GM12891 (cell line): ENCODE data around the gene RPS6KA1.

Experiments used
- DNase-seq: peaks from one replicate; pipeline ENCODE4 v3.0.0; 2011; ENCODE audit warnings: low spot score; ENCODE audit not compliant: insufficient read length
- FAIRE-seq: peaks from 2 replicates; lab custom pipeline; 2011; peaks lifted over from hg19 to GRCh38; lab: Jason Lieb, UNC
- PAX5 ChIP-seq: IDR thresholded peaks from 2 replicates; pipeline ENCODE4 v1.6.1; 2011; ENCODE audit warnings: low read length, moderate library complexity, mild to moderate bottlenecking; ENCODE audit not compliant: insufficient read depth, severe bottlenecking
- POLR2A ChIP-seq: IDR thresholded peaks from 2 replicates; pipeline ENCODE4 v1.6.1; 2011; ENCODE audit warnings: low read depth, low read length, control low read depth
- POLR2AphosphoS5 ChIP-seq: IDR thresholded peaks from 2 replicates; pipeline ENCODE4 v1.6.1; 2011; ENCODE audit warnings: low read depth, low read length, control low read depth
- POU2F2 ChIP-seq: IDR thresholded peaks from 2 replicates; pipeline ENCODE4 v1.6.1; 2011; ENCODE audit warnings: low read depth, mild to moderate bottlenecking, control low read depth, low read length, moderate library complexity
- SPI1 ChIP-seq: IDR thresholded peaks from 2 replicates; pipeline ENCODE4 v1.6.1; 2011; ENCODE audit warnings: low read depth, low read length, control low read depth
- TAF1 ChIP-seq: IDR thresholded peaks from 2 replicates; pipeline ENCODE4 v1.6.1; 2011; ENCODE audit warnings: low read depth, low read length, control low read depth

The RPS6KA1 gene

DNA sequence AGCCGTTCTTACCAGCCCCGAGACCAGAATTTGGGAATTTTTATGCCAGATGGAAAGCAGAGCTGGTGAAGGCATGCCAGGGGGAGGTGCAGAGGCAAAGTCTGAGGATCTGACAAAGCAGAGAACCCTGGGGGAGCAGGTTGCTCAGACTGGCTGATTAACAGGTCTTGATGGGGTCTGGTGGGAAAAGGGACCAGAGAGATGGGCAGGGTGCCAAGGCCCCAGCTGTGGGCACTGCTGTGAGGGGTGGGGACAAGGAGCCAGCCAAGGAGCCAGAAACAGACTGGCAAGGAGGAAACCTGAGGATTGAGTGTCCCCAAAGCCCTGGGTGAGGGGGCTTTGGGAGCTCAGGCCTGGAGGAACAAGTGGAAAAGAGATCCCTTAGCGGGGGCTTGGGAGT is 21.4 kb downstream of the RPS6KA1 start:
- FAIRE-seq (no peak), DNase-seq (no peak)
- TF ChIP-seq TAF1 (no peak), POLR2A (no peak), POU2F2 (no peak)

DNA sequence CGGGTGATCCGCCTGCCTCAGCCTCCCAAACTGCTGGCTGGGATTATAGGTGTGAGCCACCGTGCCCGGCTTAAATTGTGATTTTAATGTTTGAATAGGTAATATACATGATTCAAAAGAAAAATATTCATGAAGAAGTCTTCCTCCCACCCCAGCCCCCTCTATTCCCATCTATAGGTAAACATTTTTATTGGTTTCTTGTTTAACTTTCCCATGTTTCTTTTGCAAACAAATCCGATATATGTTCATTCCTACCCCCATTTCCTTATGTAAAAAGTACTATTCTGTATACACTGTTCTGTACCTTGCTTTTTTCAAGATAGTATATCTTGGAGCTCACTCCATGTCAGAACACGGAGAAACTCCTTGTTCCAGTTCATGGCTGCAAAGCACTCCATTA is 23.2 kb downstream of the RPS6KA1 start:
- DNase-seq, result no peak
- FAIRE-seq, result no peak
- TF ChIP-seq SPI1 (no peak), POU2F2 (no peak), PAX5 (no peak), POLR2AphosphoS5 (no peak), TAF1 (no peak), POLR2A (no peak)

DNA sequence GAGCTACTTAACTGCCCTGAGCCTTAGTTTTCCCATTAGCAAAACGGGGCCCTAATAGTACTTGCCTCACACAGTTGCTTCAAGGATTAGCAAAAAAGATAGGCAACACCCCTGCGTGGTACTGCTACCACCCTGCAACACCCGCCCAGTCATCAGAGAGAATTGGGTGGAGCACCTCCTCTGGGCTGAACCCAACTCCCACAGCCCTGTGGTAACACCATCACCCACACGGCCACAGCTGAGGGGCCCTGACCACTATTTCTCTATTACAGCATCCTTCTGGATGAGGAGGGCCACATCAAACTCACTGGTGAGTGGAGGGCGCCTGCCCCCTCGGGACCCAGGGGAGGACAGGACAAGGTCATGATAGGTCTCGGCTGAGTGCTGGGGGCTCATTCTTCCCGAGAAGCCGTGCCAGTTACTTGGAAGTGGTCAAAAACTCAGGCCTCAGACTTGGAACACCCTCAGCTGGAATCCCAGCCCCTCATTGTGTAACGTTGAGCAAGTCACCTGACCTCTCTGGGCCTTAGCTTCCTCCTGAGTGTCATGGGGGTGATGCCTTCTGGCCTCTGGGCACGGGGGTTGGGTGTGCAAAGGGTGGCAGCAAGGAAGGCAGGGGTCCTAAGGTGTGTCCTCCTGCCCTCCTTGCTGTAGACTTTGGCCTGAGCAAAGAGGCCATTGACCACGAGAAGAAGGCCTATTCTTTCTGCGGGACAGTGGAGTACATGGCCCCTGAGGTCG is 24.6 kb downstream of the RPS6KA1 start:
- TF ChIP-seq POLR2A (no peak), PAX5 (no peak), POLR2AphosphoS5 (no peak), POU2F2 (no peak), SPI1 (no peak), TAF1 (no peak)
- no peak for DNase-seq
- FAIRE-seq, result no peak

DNA sequence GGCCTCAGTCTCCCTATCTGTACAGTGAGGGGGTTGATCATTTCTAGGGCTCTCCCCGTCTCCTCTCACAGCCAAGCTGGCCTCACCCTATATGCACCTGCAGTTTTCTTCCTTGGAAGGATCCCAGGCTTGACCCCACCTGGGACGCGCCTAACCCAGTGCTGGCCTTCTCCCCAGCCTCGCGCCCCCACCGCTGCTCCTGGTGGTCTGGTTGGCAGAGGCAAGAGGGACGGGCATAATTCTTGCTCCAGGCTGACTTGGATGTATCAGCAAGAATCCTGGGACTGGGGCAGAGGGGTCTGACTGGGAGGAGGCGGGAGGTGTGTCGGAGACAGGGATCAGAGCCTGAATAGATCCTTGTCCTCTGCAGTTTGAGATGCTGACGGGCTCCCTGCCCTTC is 25.2 kb downstream of the RPS6KA1 start:
- FAIRE-seq (no peak), DNase-seq (no peak)
- TF ChIP-seq POLR2A, result no peak
- TF ChIP-seq POU2F2, result no peak
- TF ChIP-seq POLR2AphosphoS5, result no peak
- no peak for TF ChIP-seq PAX5
- TF ChIP-seq TAF1, result no peak
- TF ChIP-seq SPI1, result no peak

DNA sequence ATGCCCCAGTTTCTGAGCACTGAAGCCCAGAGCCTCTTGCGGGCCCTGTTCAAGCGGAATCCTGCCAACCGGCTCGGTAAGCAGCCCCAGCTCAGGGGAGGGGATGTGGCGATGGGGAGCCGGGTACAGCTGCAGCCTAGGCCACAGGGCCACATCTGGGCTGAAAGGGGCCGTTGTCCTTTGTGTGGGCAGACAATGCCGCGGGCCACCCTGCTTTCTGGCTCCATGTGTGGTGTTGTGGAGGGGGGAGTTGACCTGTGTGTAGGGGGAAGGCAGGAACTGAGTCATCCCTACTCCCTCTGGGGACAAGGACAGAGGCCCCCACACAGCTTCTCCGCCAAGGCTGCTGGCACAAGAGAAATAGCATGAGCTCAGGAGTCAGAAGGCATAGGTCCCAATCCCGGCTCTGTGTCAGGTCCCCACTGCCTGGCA is 26.0 kb downstream of the RPS6KA1 start:
- FAIRE-seq, result no peak
- DNase-seq, result no peak
- TF ChIP-seq POU2F2 (no peak), POLR2A (no peak)

DNA sequence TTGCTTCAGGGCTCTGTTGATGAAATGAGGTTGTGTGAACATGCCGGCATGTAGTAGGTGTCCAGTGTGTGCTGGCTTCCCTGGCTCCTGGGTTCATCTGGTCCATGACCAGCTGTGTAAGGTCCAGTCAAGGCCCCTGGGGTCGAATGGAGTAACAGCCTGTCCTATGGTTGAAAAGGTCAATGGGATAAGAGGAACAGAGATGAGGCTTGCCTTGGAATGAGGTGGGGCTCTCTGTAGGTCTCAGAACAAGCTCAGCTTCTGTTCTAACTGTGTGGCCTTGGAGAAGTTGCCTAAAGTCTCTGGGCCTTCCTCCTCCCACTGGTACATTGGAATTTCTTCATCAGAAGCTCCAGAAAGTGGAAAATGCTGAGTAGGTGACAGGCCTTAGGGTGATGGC is 26.6 kb downstream of the RPS6KA1 start:
- no peak for FAIRE-seq
- no peak for DNase-seq
- TF ChIP-seq SPI1 (no peak), POLR2A (0 out of 2 replicates have a peak, but pooled peaks have one; percentile 27)

DNA sequence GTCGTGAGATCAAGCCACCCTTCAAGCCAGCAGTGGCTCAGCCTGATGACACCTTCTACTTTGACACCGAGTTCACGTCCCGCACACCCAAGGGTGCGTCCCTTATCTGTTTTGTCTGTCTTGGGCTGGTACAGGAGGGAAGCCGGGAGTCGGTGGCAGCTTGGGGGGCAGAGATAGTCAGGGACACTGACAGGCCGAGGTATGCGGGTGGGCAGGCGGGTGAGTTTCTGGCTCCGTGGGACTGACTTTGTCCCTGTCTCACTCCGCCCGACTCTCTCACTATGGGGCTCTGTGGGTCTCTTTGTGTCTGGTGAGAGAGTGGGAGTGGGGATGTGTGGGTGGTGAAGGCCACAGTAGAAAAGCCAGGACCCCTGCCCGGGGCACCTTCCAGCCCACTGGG is 27.4 kb downstream of the RPS6KA1 start:
- FAIRE-seq (no peak), DNase-seq (no peak)
- no peak for TF ChIP-seq PAX5
- no peak for TF ChIP-seq POLR2A
- TF ChIP-seq SPI1, result no peak
- TF ChIP-seq POU2F2, result no peak
- no peak for TF ChIP-seq TAF1
- no peak for TF ChIP-seq POLR2AphosphoS5

DNA sequence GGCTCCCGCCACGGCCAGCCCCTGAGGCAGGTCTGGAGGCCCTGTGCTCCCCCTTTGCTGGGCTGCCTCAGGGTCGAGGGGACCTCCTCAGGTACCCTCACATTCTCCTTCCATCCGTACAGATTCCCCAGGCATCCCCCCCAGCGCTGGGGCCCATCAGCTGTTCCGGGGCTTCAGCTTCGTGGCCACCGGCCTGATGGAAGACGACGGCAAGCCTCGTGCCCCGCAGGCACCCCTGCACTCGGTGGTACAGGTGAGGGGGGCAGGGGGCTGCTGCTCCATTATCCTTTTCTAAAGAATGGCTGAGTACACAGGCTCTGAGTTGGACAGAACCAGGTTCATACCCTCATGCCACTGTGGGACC is 29.1 kb downstream of the RPS6KA1 start:
- TF ChIP-seq TAF1, result no peak
- TF ChIP-seq PAX5, result no peak
- no peak for TF ChIP-seq POLR2AphosphoS5
- TF ChIP-seq SPI1, result no peak
- TF ChIP-seq POU2F2, result no peak
- no peak for TF ChIP-seq POLR2A
- DNase-seq (no peak), FAIRE-seq (no peak)

DNA sequence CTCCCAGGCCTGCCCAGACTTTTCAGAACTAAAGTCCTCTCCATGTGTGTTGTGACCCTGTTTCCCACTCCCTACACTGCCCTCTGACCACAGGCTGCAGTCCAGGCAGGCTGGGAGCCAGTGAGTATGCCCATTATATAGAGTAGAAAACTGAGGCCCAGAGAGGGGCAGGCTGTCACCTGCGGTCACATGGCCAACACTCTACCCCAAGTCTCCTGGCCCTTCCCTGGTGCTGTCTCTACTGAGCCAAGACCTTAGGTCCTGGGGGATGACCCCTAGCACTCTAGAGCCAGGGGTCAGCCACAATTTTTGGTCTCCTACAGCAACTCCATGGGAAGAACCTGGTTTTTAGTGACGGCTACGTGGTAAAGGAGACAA is 30.8 kb downstream of the RPS6KA1 start:
- TF ChIP-seq TAF1 (no peak), PAX5 (no peak), POU2F2 (no peak), POLR2A (no peak), SPI1 (no peak), POLR2AphosphoS5 (no peak)
- FAIRE-seq, result no peak

DNA sequence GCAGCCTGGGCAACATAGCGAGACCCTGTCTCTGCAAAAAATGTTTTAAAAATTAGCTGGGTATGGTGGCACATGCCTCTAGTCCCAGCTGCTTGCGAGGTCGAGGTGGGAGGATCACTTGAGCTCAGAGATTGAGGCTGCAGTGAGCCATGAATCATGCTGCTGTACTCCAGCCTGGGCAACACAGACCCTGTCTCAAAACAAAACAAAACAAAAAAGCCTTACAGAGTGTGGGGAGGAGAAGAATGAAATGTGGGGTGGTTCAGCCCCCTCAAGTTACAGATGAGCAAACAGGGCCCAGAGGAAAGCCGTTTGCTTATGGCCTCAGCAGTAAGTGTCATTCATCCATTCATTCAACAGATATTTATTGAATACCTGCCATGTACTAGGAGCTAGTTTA is 40.7 kb downstream of the RPS6KA1 start:
- TF ChIP-seq PAX5, result no peak
- no peak for TF ChIP-seq POU2F2
- TF ChIP-seq SPI1, result no peak
- TF ChIP-seq POLR2A, result no peak
- TF ChIP-seq TAF1, result no peak
- no peak for TF ChIP-seq POLR2AphosphoS5
- DNase-seq (no peak), FAIRE-seq (peak; percentile 48)

More for the DNA sequence above, 30.8 kb downstream of the RPS6KA1 start:
- DNase-seq, result no peak
